ENCODE measurements around the gene IFNA5.

Gene IFNA5

DNA sequence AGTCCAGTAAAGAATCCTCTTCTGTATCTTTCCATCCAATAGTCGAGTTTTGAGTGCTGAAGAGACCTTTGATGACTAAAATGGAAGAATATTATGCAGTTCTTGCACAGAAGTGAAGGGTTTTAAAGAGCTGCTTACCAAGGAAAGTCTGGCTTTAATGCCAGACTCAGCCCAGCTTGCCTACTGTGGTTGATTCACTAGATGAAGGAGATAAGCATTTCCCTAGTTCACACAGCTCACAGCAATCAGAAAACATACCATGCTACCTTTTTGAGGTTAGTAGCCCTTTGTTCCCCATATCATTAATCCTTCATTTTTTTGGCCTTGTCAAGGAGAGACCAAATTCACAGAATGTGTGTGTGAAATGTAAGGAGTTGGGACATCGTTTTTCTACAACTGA is 15.3 kb downstream of the IFNA5 start:
- no peak for DNase-seq

GRCh38 chr9:21287280-21287679 is 17.8 kb downstream of the IFNA5 start:
- DNase-seq = no peak

DNA sequence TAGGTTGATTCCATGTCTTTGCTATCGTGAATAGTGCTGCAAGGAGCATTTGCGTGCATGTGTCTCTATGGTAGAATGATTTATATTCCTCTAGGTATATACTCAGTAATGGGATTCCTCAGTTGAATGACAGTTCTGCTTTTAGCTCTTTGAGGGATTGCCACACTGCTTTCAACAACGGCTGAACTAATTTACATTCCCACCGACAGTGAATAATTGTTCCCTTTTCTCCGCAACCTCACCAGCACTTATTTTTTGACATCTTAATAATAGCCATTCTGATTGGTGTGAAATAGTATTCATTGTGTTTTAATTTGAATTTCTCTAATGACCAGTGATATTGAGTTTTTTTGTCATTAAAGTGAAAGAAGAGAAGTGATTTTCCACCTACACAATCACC is 18.5 kb downstream of the IFNA5 start:
- DNase-seq = no peak

DNA sequence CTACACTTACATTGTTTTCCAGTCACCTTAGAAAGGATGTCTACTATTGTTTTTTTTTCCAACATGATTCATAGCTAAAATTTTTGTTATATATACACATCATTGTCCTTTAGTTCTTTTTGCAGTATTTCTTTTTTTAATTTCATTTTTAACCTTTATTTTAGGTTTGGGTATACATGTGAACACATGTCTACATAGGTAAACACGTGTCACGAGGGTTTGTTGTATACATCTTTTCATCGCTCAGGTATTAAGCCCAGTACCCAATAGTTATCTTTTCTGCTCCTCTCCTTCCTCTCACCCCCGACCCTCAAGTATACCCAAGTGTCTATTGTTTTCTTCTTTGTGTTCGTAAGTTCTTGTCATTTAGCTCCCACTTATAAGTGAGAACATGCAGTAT is 19.0 kb downstream of the IFNA5 start:
- no peak for DNase-seq

DNA sequence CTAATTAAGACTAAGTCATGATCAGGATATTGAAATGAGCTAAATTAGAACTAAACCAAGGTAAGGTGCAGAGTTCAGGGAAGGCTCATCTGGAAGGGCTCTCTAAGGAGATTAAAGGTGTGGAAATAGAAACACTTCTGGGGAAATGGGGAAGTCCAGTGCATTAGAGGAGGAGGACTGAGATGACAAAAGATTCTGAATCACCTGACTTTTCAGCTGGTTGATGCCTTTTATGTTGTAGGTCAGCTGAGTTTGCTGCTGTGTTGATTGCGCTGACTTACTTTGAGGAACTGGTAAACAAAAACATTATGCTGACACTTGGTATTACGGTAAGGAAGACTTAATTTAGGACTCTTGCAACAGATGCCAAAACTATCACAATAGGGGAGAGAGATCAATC is 23.8 kb downstream of the IFNA5 start:
- no peak for DNase-seq

- no peak for DNase-seq
These were observed 36.8 kb downstream of the IFNA5 start for GRCh38 chr9:21268347-21268657.

GRCh38 chr9:21267485-21268346 is 37.4 kb downstream of the IFNA5 start:
- DNase-seq = no peak

- DNase-seq = no peak
These were observed 38.2 kb downstream of the IFNA5 start for GRCh38 chr9:21266733-21267484.

GRCh38 chr9:21265421-21266189 is 39.5 kb downstream of the IFNA5 start:
- no peak for DNase-seq

DNA sequence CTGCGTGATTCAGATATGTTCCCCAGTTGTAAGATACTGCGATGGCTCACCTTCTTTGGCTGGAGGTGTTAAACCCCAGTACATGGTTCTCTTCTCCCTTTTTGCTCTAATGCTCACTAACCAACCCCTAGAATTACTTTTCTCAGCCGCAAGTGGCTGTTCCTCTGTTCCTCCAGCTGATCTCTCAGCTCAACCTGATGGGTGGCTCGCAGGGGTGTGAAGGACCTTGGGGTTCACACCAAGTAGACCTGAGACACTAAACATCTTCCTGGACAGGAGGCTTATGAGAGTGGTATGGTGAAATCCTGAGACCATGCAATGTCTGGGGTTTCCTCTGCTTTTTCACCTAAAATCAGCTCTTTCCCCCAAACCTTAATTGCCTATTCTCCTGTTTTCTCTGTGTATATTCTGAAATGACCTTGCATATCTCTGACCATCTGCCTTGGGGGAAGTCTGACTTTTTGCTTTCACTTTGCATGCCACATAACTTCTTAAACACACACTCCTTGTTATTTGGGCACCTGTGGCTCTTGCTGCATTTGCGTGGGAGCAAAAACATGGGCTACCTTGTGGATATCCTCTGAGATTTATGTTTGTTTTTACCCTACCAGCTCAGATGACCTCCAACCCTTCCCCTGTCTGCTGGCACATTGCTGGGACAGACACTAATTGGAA is 49.4 kb downstream of the IFNA5 start:
- no peak for DNase-seq
